HuH-7 (cell line): ENCODE data around the gene ZNF175.
A peak's percentile ranks its signal among the peaks of the same experiment; 100 is the strongest.

Experiments
- DNase-seq: peaks from one replicate; pipeline ENCODE4 v3.0.0; 2011; ENCODE audit warnings: low spot score

The ZNF175 gene

GRCh38 chr19:51589511-51589910 lies 18.4 kb downstream of the ZNF175 start:
- no peak for DNase-seq

DNA sequence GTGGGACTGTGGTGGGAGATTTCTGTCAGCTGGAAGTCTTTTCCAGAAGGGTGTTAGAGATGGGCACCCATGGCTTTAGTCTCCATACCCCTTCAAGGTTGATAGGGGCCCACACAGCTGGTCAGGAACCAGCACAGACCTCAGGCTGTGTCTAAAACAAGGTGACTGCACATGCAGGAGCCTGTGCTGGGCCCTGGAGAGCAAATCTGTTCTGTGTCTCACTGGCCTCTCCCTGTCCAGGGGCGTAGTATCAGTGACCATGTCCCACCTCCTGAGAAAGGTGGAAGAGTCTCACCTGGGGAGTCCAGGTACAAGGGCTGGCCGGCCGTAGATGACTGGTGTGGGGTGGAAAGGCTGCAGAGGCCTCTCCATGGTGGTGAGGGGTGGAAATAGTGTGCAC lies 19.4 kb downstream of the ZNF175 start:
- no peak for DNase-seq

DNA sequence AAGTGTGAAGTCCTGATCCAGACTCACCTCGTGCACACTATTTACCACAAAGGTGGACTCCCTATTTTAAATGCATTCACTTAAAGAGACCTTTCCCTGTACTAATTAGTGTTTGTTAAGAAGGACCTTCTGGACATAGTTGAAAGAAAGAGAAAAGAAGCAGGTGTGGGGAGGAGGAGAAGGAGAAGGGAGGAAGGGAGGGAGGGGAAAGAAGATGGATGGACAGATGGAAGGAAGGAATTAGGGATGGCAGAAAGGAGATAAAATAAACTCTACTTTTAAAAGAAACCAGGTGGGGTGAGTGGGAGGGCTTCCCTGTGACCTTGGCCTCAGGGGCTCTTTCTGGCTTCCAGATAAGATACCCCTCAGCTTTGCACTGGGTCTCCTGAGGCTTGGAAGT lies 21.4 kb downstream of the ZNF175 start:
- DNase-seq, result no peak

DNA sequence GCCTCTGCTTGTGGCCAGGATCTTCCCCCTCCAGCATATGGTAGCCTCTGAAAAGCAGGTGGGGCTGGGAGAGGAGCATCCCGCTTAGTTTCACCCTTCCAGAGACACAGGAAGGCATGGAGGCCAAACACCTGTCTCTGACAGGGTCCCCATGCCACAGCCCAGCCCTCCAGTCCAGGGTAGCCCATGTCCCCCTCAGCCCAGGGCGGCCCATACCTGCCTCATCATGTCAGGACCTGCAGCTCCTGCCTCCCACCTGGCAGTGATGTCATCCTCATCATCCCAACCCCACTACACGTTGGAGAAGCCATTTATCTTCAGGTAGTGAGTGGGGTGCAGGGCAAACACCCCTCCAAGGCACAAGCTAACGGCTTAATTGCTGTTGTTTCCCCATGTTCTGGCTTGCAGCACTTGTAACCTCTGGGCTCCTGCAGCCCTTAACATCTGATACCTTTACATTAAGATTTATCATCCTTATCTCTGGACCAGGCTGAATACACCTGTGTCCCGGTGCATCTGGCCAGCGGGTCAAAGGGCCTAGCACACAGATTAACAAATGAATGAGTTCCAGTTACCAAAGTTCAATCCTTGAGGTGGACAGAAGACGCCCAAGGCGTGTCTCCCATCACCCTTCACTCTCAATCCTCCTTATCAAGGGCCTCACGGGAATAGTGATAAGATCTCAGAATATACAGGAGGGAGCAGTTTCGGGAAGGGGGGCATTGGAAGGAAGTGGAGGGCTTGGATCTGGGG lies 22.2 kb downstream of the ZNF175 start:
- no peak for DNase-seq

DNA sequence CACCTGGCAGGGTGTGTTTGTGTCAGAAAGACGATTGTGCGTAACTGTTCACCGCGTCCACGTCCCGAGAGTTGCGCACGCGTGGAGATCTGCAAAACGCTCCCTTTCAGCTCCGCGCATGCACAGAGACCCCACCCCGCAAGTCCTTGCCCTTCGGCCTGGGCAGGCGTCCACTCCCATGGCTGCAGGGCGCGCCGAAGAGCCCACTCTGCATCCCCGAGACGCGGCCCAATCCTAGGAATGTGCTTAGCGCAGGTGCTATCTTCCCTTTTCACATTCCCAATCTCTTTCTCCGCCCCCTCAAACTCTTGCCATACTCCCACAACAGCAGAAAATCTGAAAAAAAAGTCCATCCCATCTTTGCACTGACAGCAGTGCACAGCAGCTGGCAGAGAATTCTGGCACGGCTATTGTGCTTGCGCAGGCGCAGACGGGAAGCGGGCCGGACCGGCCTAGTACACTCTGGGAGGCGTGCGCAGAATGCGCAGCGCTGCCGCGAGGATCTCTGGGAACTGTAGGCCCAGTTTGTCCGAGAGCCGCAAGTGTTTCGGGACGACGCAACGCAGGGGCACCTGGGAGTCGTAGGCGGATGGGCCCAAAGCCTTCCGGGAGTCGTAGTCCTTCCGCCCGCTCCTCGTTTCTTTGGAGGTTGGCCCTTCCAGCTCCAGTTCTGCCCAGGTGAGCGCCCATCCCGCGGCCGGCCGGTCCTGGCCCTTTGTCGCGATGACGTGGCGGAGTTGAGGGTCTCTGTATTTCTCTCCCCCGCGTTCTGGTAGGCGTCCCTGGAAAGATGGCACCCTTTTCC lies 23.1 kb downstream of the ZNF175 start:
- peak; percentile 80 for DNase-seq

- DNase-seq, result no peak
These were observed 23.7 kb downstream of the ZNF175 start for GRCh38 chr19:51594774-51595109.

GRCh38 chr19:51595190-51596175 lies 24.4 kb downstream of the ZNF175 start:
- no peak for DNase-seq

- no peak for DNase-seq
These were observed 27.3 kb downstream of the ZNF175 start for GRCh38 chr19:51598159-51598915.

- DNase-seq, result no peak
These were observed 28.0 kb downstream of the ZNF175 start for GRCh38 chr19:51599084-51599483.

DNA sequence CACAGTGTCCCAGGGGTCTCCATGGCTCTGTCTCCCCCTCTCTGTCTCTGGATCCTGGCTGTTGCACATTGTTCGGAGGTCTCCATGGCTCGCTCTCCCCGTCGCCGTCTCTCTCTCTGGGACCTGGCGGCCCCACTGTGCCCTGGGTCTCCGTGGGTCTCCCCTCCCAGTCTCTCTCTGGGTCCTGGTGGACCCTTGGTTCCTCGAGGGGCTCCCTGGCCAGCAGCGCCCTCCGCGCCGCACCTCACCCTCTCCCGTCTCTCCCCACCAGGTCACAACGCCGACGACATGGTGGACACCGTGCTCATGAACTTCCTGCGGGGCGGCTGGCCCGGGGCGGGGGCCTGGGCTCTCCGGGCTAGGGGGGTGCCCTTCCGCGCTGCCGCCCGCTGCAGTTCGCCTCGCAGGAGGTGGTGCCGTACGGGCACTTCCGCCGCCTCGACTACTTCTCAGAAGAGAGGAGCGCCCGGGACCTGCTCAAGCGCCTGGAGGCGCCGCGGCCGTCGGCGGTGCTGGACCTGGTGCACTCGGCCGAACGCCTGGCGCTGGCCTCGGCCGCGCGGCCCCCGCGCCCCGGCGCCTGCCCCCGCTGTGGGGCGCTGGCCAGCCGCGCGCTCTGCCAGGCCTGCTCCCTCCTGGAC lies 30.0 kb downstream of the ZNF175 start:
- no peak for DNase-seq

GRCh38 chr19:51602189-51602854 lies 31.2 kb downstream of the ZNF175 start:
- DNase-seq, result no peak

DNA sequence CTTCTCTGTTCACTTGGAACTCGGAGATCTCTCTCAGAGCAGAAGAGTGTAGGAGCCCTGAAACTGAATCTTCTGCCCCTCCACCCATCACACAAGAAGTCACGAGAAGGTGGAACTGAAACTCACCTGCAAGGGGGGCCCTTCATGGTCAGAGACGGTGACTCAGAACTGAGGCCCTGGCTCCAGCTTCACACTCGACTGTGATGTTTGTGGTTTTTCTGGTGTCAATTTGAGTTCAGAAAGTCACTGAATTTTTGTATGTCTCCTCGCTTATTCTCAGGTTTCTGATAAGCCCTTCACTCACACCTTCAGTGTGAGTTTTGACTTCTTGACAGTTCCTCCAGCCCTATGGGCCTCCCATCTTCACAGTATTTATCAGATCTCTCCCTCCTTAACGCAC lies 36.0 kb downstream of the ZNF175 start:
- no peak for DNase-seq

DNA sequence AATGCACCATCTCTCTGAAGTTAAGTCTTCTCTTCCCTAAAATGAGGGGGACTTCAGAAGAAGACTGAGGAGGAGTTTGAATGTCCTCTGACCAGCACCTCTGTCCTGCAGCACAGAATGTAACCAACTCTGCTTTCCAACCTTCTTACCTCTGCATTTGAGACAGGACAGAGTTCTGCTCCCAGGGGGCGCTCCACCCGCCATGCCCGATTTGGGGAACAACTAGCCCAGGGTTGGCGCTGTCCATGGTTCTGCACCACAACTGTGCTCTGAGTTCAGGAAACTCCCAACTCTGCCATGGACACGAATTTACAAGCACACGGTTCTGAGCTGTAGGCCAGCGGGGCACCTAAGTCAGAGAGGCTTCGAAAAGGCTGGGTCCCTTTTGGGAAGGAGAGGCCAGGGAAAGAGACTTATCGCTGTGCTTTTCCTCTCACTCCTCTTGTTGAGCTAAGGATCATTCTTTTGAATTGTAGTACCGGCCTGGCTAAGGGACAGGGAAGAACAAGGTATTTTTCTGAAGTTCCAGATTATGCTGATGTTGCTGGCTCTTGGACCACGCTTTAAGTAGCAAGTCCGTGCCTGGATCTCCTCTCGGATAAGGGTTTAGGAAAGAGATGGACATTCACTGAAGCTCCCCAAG lies 37.0 kb downstream of the ZNF175 start:
- peak; percentile 65 for DNase-seq

GRCh38 chr19:51610576-51610975 lies 39.5 kb downstream of the ZNF175 start:
- DNase-seq, result no peak

DNA sequence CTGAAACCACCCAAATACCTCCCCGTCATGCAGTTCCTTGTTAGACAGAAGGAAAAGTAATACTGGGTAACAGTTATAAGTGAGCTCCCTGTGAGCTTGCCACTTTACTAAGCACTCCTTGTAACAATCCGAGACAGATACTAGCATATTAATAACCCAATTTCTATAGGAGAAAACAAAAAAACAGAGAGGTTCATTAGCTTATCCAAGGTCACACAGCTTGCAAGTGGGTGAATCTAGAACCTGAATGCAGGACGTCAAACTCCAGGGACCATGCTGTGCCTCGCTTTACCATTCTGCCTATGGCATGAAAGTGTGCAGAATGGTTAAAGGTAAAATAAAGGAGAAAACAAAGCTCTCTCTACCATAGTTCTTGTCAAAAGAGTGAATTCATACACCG lies 43.7 kb downstream of the ZNF175 start:
- no peak for DNase-seq

- no peak for DNase-seq
These were observed 44.9 kb downstream of the ZNF175 start for GRCh38 chr19:51615991-51616390.

- no peak for DNase-seq
These were observed 50.1 kb downstream of the ZNF175 start for GRCh38 chr19:51621178-51621577.

DNA sequence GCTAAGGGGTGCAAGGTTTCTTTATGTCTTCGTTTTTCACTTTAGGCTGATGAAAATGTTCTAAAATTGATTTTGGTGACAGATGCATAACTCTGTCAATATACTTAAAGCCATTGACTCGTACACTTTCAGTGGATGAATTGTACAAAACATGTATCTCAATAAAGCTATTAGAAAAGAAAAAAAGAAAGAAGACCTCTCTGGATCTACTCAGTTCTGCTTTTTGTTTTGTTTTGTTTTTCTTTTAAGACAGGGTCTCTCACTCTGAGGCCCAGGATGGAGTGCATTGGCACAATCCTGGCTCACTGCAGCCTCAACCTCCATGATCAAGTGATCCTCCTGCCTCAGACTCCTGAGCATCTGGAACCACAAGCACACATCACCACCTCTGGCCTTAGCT lies 55.6 kb downstream of the ZNF175 start:
- no peak for DNase-seq

- DNase-seq, result no peak
These were observed 56.5 kb downstream of the ZNF175 start for GRCh38 chr19:51627491-51628138.
